ENCODE measurements around the gene SRP68.

GRCh38 chr17:76032780-76033108, 39.6 kb downstream of the SRP68 start:
- TF ChIP-seq, protein P1, sequence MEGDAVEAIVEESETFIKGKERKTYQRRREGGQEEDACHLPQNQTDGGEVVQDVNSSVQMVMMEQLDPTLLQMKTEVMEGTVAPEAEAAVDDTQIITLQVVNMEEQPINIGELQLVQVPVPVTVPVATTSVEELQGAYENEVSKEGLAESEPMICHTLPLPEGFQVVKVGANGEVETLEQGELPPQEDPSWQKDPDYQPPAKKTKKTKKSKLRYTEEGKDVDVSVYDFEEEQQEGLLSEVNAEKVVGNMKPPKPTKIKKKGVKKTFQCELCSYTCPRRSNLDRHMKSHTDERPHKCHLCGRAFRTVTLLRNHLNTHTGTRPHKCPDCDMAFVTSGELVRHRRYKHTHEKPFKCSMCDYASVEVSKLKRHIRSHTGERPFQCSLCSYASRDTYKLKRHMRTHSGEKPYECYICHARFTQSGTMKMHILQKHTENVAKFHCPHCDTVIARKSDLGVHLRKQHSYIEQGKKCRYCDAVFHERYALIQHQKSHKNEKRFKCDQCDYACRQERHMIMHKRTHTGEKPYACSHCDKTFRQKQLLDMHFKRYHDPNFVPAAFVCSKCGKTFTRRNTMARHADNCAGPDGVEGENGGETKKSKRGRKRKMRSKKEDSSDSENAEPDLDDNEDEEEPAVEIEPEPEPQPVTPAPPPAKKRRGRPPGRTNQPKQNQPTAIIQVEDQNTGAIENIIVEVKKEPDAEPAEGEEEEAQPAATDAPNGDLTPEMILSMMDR (IDR thresholded peaks at IDR 0.05) = no peak
- no peak for TF ChIP-seq POLR2A (IDR thresholded peaks at IDR 0.05)
